OCI-LY7 (cell line): ENCODE data around the gene HOXC11. TPM values are rescaled to one million over a fixed set of nuclear protein-coding genes. Genes with fewer than 3 reads are reported as not detected.

Experiments used
- BruUV-seq: library from RNA; stranded (reverse); fragments of 400-500 nt; replicated peaks from 2 replicates; lab custom pipeline; 2021; lab: Mats Ljungman, UMichigan
- CTCF ChIA-PET: fragments of 300-600 bp; sonication (Branson Sonifier 250); formaldehyde crosslinking; loops from one replicate; lab custom pipeline; 2022; ENCODE audit warnings: antibody characterized with exemption; ENCODE audit not compliant: unreplicated experiment; lab: Charles Lee
- POLR2A ChIA-PET: fragments of 300-600 bp; sonication (Branson Sonifier 250); formaldehyde crosslinking; loops from one replicate; lab custom pipeline; 2022; ENCODE audit warnings: antibody characterized with exemption; lab: Charles Lee
- DNase-seq: peaks from one replicate; pipeline ENCODE4 v3.0.0-alpha.2; 2015; ENCODE audit warnings: low spot score
- H2AFZ ChIP-seq: fragments of 200-600 bp; sonication (generic), shearing (Covaris generic); 2 replicates; pipeline ENCODE4 v1.6.1; 2014; ENCODE audit warnings: mild to moderate bottlenecking, antibody characterized with exemption, low read length, moderate library complexity
- H3K27ac ChIP-seq: fragments of 200-600 bp; sonication (generic); 2 replicates; pipeline ENCODE4 v1.5.1; 2014; ENCODE audit warnings: mixed run types, low read depth, mild to moderate bottlenecking, moderate library complexity, low read length, inconsistent platforms; ENCODE audit not compliant: poor library complexity, severe bottlenecking
- H3K36me3 ChIP-seq: fragments of 200-600 bp; sonication (generic); 2 replicates; pipeline ENCODE4 v1.6.1; 2014; ENCODE audit warnings: mild to moderate bottlenecking, antibody characterized with exemption, low read length, moderate library complexity, mixed read lengths; ENCODE audit not compliant: insufficient read depth
- H3K4me1 ChIP-seq: fragments of 200-600 bp; sonication (generic); 2 replicates; pipeline ENCODE4 v1.5.1; 2014; ENCODE audit warnings: mild to moderate bottlenecking, low read length; ENCODE audit not compliant: insufficient read depth, poor library complexity, severe bottlenecking
- H3K4me2 ChIP-seq: fragments of 200-600 bp; sonication (generic); 2 replicates; pipeline ENCODE4 v1.6.1; 2014; ENCODE audit warnings: mild to moderate bottlenecking, low read length
- H3K4me3 ChIP-seq: fragments of 200-600 bp; sonication (generic); 2 replicates; pipeline ENCODE4 v1.5.1; 2014; ENCODE audit warnings: mild to moderate bottlenecking, low read depth, low read length; ENCODE audit not compliant: poor library complexity, severe bottlenecking
- H3K79me2 ChIP-seq: fragments of 200-600 bp; sonication (generic); 2 replicates; pipeline ENCODE4 v1.6.1; 2016; ENCODE audit warnings: low read depth, mild to moderate bottlenecking, low read length, moderate library complexity, mixed read lengths; ENCODE audit not compliant: insufficient read depth
- H3K9me2 ChIP-seq: fragments of 200-600 bp; sonication (generic); 2 replicates; pipeline ENCODE4 v1.6.1; 2016; ENCODE audit warnings: mild to moderate bottlenecking, low read length, mixed read lengths; ENCODE audit not compliant: insufficient read depth
- H3K9me3 ChIP-seq: fragments of 200-600 bp; sonication (generic); 2 replicates; pipeline ENCODE4 v1.6.1; 2014; ENCODE audit warnings: mild to moderate bottlenecking, mixed run types, low read length, mixed read lengths
- H4K20me1 ChIP-seq: fragments of 200-600 bp; sonication (generic); 2 replicates; pipeline ENCODE4 v1.6.1; 2014; ENCODE audit warnings: mild to moderate bottlenecking, antibody characterized with exemption, low read length, moderate library complexity, mixed read lengths; ENCODE audit not compliant: insufficient read depth
- CTCF ChIP-seq: fragments of 200-600 bp; sonication (generic); conservative IDR thresholded peaks from 2 replicates; pipeline ENCODE4 v1.5.1; 2014; ENCODE audit warnings: mild to moderate bottlenecking, antibody characterized with exemption, low read length, moderate library complexity, mixed read lengths
- EZH2phosphoT487 ChIP-seq: fragments of 200-600 bp; sonication (generic); IDR thresholded peaks from 2 replicates; pipeline ENCODE4 v1.6.1; 2018; ENCODE audit warnings: low read depth, borderline replicate concordance, mild to moderate bottlenecking, mixed run types, antibody characterized with exemption, low read length, moderate library complexity, mixed read lengths
- intact Hi-C: fragments of 100-400 bp; cut with micrococcal nuclease; formaldehyde crosslinking; loops from one replicate; pipeline ENCODE4 v1.10.0; 2022; ENCODE audit not compliant: unreplicated experiment
- total RNA-seq, 2 experiments: library from RNA; depleted of rRNA in 1 of 2; stranded (reverse); fragments of >200 nt in 1 of 2; shearing (Covaris generic) in 1 of 2; gene quantifications; 2 replicates each; pipeline ENCODE4 v1.2.3, GENCODE V29; 2014 to 2022

Gene HOXC11
- total RNA-seq, 2 experiments from 2014 or later: 1.4 to 2.7 TPM

- Histone ChIP-seq H2AFZ (no peak overlapping the region), H3K9me3 (no peaks in the 10 kb centered on the region), H3K4me1 (peaks cover 6% of the 10 kb centered on the region), H3K4me2 (no peak overlapping the region), H4K20me1 (no peaks in the 10 kb centered on the region; the same call in 1 of the 2 replicates), H3K9me2 (no peaks in the 10 kb centered on the region), H3K27ac (no peak overlapping the region), H3K79me2 (no peaks in the 10 kb centered on the region), H3K36me3 (no peaks in the 10 kb centered on the region), H3K4me3 (no peak overlapping the region)
- POLR2A ChIA-PET: no interaction called here
- no TSS peak for BruUV-seq
- no peak for DNase-seq
- no peak for TF ChIP-seq EZH2phosphoT487
- no peak for TF ChIP-seq CTCF
- intact Hi-C loops: no loop called here
- CTCF ChIA-PET: no interaction called here
Observed at GRCh38 chr12:53955036-53955775, 17.7 kb upstream of the HOXC11 start.

- no peak overlapping the region for H2AFZ ChIP-seq
- no TSS peak for BruUV-seq
- intact Hi-C loops: no loop called here
- H3K27ac ChIP-seq: no peak overlapping the region
- no peak for DNase-seq
- H3K79me2 ChIP-seq: no peaks in the 10 kb centered on the region
- ChIA-PET CTCF (no interaction called here), POLR2A (no interaction called here)
- no peaks in the 10 kb centered on the region; the same call in 1 of the 2 replicates for H4K20me1 ChIP-seq
- TF ChIP-seq CTCF (no peak), EZH2phosphoT487 (no peak)
- H3K36me3 ChIP-seq: no peaks in the 10 kb centered on the region
- H3K9me3 ChIP-seq: no peaks in the 10 kb centered on the region
- H3K4me2 ChIP-seq: no peak overlapping the region
- peaks cover 6% of the 10 kb centered on the region for H3K4me1 ChIP-seq
- no peak overlapping the region for H3K4me3 ChIP-seq
- no peaks in the 10 kb centered on the region for H3K9me2 ChIP-seq
Observed at GRCh38 chr12:53955776-53956250, 17.1 kb upstream of the HOXC11 start.

GRCh38 chr12:53956251-53956887 is 16.6 kb upstream of the HOXC11 start:
- Histone ChIP-seq H3K36me3 (no peaks in the 10 kb centered on the region), H3K9me3 (no peaks in the 10 kb centered on the region), H3K4me3 (no peak overlapping the region), H3K9me2 (no peaks in the 10 kb centered on the region), H4K20me1 (no peaks in the 10 kb centered on the region; the same call in 1 of the 2 replicates), H3K79me2 (no peaks in the 10 kb centered on the region), H2AFZ (no peak overlapping the region), H3K4me2 (no peak overlapping the region), H3K4me1 (peaks cover 6% of the 10 kb centered on the region), H3K27ac (no peak overlapping the region)
- TF ChIP-seq CTCF (no peak), EZH2phosphoT487 (no peak)
- intact Hi-C loops: no loop called here
- ChIA-PET POLR2A (no interaction called here), CTCF (no interaction called here)
- BruUV-seq: no TSS peak
- no peak for DNase-seq
